Measurements from ENCODE around the gene TDRD1. TPM values are rescaled to one million over a fixed set of nuclear protein-coding genes. Genes with fewer than 3 reads are reported as not detected.

The TDRD1 gene
- total RNA-seq, 1 donor from 2014 or later, result 0.11 TPM

- intact Hi-C loops (cut with micrococcal nuclease), result no loop called here
- Mint-ChIP-seq H3K27me3 (ENCODE audit: low read depth) (no peaks in the 10 kb centered on the region), H3K4me1 (ENCODE audit: low read depth) (peaks cover 14% of the 10 kb centered on the region), H3K4me3 (ENCODE audit: low read depth) (no peak overlapping the region), H3K36me3 (ENCODE audit: low read depth) (no peaks in the 10 kb centered on the region), H3K9me3 (no peaks in the 10 kb centered on the region), H3K27ac (no peak overlapping the region)
- no peak for DNase-seq (ENCODE audit: low spot score)
These were observed 83.3 kb downstream of the TDRD1 start for GRCh38 chr10:114262496-114262895.

DNA sequence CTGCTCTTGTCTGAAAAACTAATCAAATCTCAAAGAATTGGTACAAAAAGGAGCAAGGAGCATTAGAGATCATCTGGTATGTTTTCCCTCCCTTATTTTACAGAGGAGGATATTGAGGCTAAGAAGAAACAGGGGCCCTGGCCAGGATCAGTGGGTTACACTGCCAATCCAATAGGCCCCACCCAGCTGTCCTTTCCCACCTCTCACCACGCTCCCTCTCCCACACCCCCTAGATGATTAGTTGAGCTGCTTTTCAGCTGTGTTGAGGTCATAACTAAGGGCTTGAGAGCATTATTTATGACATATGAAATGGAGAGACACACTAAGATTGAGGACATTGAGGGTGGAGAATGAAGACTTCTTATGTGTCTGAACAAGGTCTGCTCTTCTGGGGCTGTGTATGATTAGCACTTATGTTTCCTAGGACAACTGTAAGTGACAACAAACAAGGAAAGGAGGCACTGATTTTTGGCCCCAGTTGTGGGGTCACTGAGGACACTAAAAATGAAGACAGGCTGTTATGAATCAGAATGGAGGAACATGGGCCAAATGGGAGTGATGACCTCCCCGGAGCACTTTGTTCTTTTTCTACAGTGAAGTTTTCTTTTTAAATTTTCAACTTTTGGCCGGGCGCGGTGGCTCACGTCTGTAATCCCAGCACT is 86.4 kb downstream of the TDRD1 start:
- no peaks in the 10 kb centered on the region for H3K27me3 Mint-ChIP-seq (ENCODE audit: low read depth)
- no peaks in the 10 kb centered on the region for H3K36me3 Mint-ChIP-seq (ENCODE audit: low read depth)
- H3K27ac Mint-ChIP-seq, result no peak overlapping the region

DNA sequence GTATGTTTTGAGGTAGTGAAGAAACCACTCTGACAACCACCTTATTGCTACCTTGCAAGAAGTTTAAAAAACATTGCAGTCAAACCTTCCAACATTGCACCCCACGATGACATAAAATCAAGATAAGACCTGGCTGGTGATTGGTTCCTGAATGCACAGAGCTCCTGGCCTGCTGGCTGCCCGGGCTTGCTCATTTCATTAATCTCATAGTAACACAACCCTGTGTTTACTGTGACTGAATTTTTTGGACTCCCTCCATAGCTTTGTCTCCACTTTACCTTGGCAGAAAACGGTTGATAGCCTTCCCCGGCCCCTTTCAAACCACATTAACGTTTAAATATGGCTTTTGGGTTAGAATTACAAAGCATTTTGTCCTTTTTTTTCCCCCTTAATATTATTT is 87.4 kb downstream of the TDRD1 start:
- Mint-ChIP-seq H3K27me3 (ENCODE audit: low read depth) (peaks cover 5% of the 10 kb centered on the region), H3K4me3 (ENCODE audit: low read depth) (no peak overlapping the region), H3K27ac (no peak overlapping the region), H3K36me3 (ENCODE audit: low read depth) (no peaks in the 10 kb centered on the region), H3K9me3 (no peaks in the 10 kb centered on the region), H3K4me1 (ENCODE audit: low read depth) (peaks cover 6% of the 10 kb centered on the region)
- no peak for DNase-seq (ENCODE audit: low spot score)
- intact Hi-C loops (cut with micrococcal nuclease), result no loop called here

More for the DNA sequence above, 86.4 kb downstream of the TDRD1 start:
- H3K4me1 Mint-ChIP-seq (ENCODE audit: low read depth), result peaks cover 11% of the 10 kb centered on the region
- DNase-seq (ENCODE audit: low spot score), result no peak
- no peaks in the 10 kb centered on the region for H3K9me3 Mint-ChIP-seq
- intact Hi-C loops (cut with micrococcal nuclease), result no loop called here
- H3K4me3 Mint-ChIP-seq (ENCODE audit: low read depth), result no peak overlapping the region

- Mint-ChIP-seq H3K27me3 (ENCODE audit: low read depth) (peaks cover 8% of the 10 kb centered on the region), H3K4me3 (ENCODE audit: low read depth) (no peak overlapping the region), H3K36me3 (ENCODE audit: low read depth) (no peaks in the 10 kb centered on the region)
These were observed 92.1 kb downstream of the TDRD1 start for GRCh38 chr10:114271075-114271778.

GRCh38 chr10:114271779-114272167 is 92.6 kb downstream of the TDRD1 start:
- intact Hi-C loops (cut with micrococcal nuclease), result no loop called here
- peaks cover under 1% of the 10 kb centered on the region for H3K4me1 Mint-ChIP-seq (ENCODE audit: low read depth)

More at GRCh38 chr10:114271075-114271778, 92.1 kb downstream of the TDRD1 start:
- no peaks in the 10 kb centered on the region for H3K9me3 Mint-ChIP-seq
- H3K27ac Mint-ChIP-seq, result no peak overlapping the region
- intact Hi-C loops (cut with micrococcal nuclease), result no loop called here
- no peak for DNase-seq (ENCODE audit: low spot score)
- H3K4me1 Mint-ChIP-seq (ENCODE audit: low read depth), result peaks cover 3% of the 10 kb centered on the region

DNA sequence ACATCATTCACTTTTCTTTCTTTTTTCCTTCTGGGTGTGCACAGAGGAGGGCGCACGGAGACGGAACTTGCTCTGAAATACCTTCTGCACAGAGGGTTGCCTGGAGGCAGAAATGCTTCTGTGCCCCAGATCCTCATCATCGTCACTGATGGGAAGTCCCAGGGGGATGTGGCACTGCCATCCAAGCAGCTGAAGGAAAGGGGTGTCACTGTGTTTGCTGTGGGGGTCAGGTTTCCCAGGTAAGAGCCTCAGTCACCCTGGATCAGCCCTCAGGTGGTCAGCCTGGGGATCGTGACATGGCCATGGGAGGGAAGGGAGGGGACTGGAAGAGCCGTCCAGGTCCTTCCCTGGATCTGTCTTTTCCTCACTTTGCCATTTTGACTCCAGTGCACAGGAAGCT is 93.5 kb downstream of the TDRD1 start:
- no peak overlapping the region for H3K27ac Mint-ChIP-seq
- H3K4me1 Mint-ChIP-seq (ENCODE audit: low read depth), result no peaks in the 10 kb centered on the region
- peaks cover 8% of the 10 kb centered on the region for H3K27me3 Mint-ChIP-seq (ENCODE audit: low read depth)
- intact Hi-C loops (cut with micrococcal nuclease), result no loop called here
- no peak for DNase-seq (ENCODE audit: low spot score)
- H3K4me3 Mint-ChIP-seq (ENCODE audit: low read depth), result no peak overlapping the region
- no peaks in the 10 kb centered on the region for H3K9me3 Mint-ChIP-seq
- no peaks in the 10 kb centered on the region for H3K36me3 Mint-ChIP-seq (ENCODE audit: low read depth)

More at GRCh38 chr10:114271779-114272167, 92.6 kb downstream of the TDRD1 start:
- H3K27me3 Mint-ChIP-seq (ENCODE audit: low read depth), result peaks cover 8% of the 10 kb centered on the region
- no peak overlapping the region for H3K4me3 Mint-ChIP-seq (ENCODE audit: low read depth)
- H3K9me3 Mint-ChIP-seq, result no peaks in the 10 kb centered on the region
- no peaks in the 10 kb centered on the region for H3K36me3 Mint-ChIP-seq (ENCODE audit: low read depth)
- no peak overlapping the region for H3K27ac Mint-ChIP-seq
- DNase-seq (ENCODE audit: low spot score), result no peak

DNA sequence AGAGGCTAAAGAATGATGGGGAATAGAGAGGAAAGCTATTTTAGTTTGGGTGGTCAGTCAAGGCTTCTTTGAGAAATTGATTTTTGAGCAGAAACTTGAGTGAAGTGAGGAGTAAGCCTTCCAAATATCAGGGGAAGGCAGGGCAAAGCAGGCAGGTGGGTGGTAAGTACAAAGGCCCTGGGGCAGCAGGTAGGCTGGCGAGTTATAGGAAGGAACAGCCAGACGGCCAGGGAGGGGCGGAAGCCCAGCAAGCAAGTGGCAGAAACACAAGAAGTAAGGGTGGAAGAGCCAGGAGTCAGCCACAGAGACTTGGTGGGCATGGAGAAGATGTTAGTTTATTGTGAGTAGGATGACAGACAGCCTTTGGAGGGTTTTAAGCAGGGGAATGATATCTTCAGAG is 94.8 kb downstream of the TDRD1 start:
- Mint-ChIP-seq H3K27ac (no peak overlapping the region), H3K9me3 (no peaks in the 10 kb centered on the region), H3K4me3 (ENCODE audit: low read depth) (no peak overlapping the region), H3K36me3 (ENCODE audit: low read depth) (no peaks in the 10 kb centered on the region), H3K4me1 (ENCODE audit: low read depth) (no peaks in the 10 kb centered on the region), H3K27me3 (ENCODE audit: low read depth) (peaks cover 8% of the 10 kb centered on the region)
- no peak for DNase-seq (ENCODE audit: low spot score)
- intact Hi-C loops (cut with micrococcal nuclease), result no loop called here

- peaks cover 8% of the 10 kb centered on the region for H3K27me3 Mint-ChIP-seq (ENCODE audit: low read depth)
- intact Hi-C loops (cut with micrococcal nuclease), result no loop called here
- H3K4me1 Mint-ChIP-seq (ENCODE audit: low read depth), result no peaks in the 10 kb centered on the region
- no peak for DNase-seq (ENCODE audit: low spot score)
- no peaks in the 10 kb centered on the region for H3K36me3 Mint-ChIP-seq (ENCODE audit: low read depth)
- no peak overlapping the region for H3K27ac Mint-ChIP-seq
- H3K9me3 Mint-ChIP-seq, result no peaks in the 10 kb centered on the region
- H3K4me3 Mint-ChIP-seq (ENCODE audit: low read depth), result no peak overlapping the region
These were observed 95.7 kb downstream of the TDRD1 start for GRCh38 chr10:114274616-114275453.

- Mint-ChIP-seq H3K36me3 (ENCODE audit: low read depth) (no peaks in the 10 kb centered on the region), H3K27me3 (ENCODE audit: low read depth) (peaks cover 5% of the 10 kb centered on the region), H3K9me3 (no peaks in the 10 kb centered on the region), H3K4me1 (ENCODE audit: low read depth) (no peaks in the 10 kb centered on the region), H3K27ac (no peak overlapping the region), H3K4me3 (ENCODE audit: low read depth) (no peak overlapping the region)
- intact Hi-C loops (cut with micrococcal nuclease), result no loop called here
- DNase-seq (ENCODE audit: low spot score), result no peak
These were observed 96.9 kb downstream of the TDRD1 start for GRCh38 chr10:114276066-114276465.

DNA sequence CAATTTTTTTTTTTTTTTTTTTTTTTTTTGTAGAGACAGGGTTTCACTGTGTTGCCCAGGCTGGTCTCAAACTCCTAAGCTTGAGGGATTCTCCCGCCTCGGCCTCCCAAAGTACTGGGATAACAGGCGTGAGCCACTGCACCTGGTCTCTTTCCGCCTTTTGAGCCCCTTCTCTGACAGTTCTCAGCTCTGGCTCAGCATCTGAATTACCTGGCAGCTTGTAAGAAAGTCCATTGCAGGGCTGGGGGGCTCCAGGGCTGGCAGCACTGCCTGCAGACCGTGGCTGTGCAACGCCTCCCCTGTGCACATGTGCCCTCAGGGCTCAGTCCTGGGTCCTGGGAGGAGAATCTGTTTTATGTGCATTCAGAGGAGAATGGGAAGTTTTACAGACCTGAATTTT is 97.5 kb downstream of the TDRD1 start:
- H3K27me3 Mint-ChIP-seq (ENCODE audit: low read depth), result peaks cover 3% of the 10 kb centered on the region
- DNase-seq (ENCODE audit: low spot score), result no peak
- no peaks in the 10 kb centered on the region for H3K36me3 Mint-ChIP-seq (ENCODE audit: low read depth)
- H3K9me3 Mint-ChIP-seq, result no peaks in the 10 kb centered on the region
- no peak overlapping the region for H3K4me3 Mint-ChIP-seq (ENCODE audit: low read depth)
- intact Hi-C loops (cut with micrococcal nuclease), result no loop called here
- H3K27ac Mint-ChIP-seq, result no peak overlapping the region
- H3K4me1 Mint-ChIP-seq (ENCODE audit: low read depth), result no peaks in the 10 kb centered on the region

DNA sequence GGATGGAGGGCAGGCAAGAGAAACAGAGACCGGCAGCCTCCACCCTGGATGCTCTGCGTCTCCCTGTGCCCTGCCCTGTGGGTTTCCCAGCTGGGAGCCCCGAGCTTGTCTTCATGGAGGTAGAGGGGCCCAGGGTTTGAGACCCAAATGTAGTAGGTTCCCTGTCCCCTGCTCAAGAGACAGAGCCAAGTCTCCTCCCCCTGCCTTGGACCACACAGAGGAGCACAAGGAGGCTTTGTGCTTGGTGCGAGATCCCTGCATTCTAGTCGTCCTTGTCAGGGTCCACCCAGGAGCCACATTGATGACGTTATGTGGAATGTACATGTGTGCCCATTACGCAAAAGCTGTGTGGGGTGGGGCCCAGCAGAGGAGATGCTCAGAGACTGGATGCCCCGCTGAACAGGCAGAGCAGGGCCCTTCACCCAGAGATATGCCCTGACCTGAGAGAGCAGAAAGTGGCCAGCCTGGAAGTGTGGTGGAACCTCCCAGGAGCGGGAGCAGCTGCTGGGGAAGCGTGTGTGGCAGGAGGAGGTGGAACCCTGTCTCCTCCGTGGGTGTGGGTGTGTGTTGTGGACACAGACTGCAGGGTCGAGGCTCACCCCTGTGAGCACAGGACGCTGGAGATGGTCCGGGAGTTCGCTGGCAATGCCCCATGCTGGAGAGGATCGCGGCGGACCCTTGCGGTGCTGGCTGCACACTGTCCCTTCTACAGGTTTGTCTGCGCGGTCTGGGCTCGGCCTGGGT is 99.2 kb downstream of the TDRD1 start:
- Mint-ChIP-seq H3K36me3 (ENCODE audit: low read depth) (no peaks in the 10 kb centered on the region), H3K4me1 (ENCODE audit: low read depth) (no peaks in the 10 kb centered on the region), H3K27ac (no peak overlapping the region), H3K4me3 (ENCODE audit: low read depth) (no peak overlapping the region), H3K9me3 (no peaks in the 10 kb centered on the region), H3K27me3 (ENCODE audit: low read depth) (peaks cover 3% of the 10 kb centered on the region)
- DNase-seq (ENCODE audit: low spot score), result no peak
- intact Hi-C loops (cut with micrococcal nuclease), result no loop called here

GRCh38 chr10:114278884-114279191 is 99.7 kb downstream of the TDRD1 start:
- H3K4me1 Mint-ChIP-seq (ENCODE audit: low read depth), result no peaks in the 10 kb centered on the region
- no peak for DNase-seq (ENCODE audit: low spot score)
- intact Hi-C loops (cut with micrococcal nuclease), result no loop called here
- no peak overlapping the region for H3K4me3 Mint-ChIP-seq (ENCODE audit: low read depth)
- H3K27ac Mint-ChIP-seq, result no peak overlapping the region
- no peaks in the 10 kb centered on the region for H3K36me3 Mint-ChIP-seq (ENCODE audit: low read depth)
- H3K9me3 Mint-ChIP-seq, result no peaks in the 10 kb centered on the region
- peaks cover 1% of the 10 kb centered on the region for H3K27me3 Mint-ChIP-seq (ENCODE audit: low read depth)
